MM.1S (cell line): ENCODE results near the gene CPXM2.

ENCODE experiments used
- CTCF ChIP-seq: fragments of 300-600 bp; sonication (generic); IDR thresholded peaks from 2 replicates; pipeline ENCODE4 v1.5.1; 2016; ENCODE audit warnings: antibody characterized with exemption, low read length, mixed read lengths
- EZH2phosphoT487 ChIP-seq: fragments of 300-600 bp; sonication (generic); IDR thresholded peaks from 2 replicates; pipeline ENCODE4 v1.6.1; 2018; ENCODE audit warnings: antibody characterized with exemption, low read length

- TF ChIP-seq EZH2phosphoT487 (no peak), CTCF (no peak)
Observed at GRCh38 chr10:123804716-123805115, 86.9 kb downstream of the CPXM2 start.
